Activated CD8-positive, alpha-beta T cell treated with anti-CD3 and anti-CD28 coated beads for 36 hours (primary cell): Measurements from ENCODE around the gene REC8. TPM values are rescaled to one million over a fixed set of nuclear protein-coding genes. Genes with fewer than 3 reads are reported as not detected.

Experiments
- ATAC-seq: fragments of 200-7000 bp; cut with Tn5 transposase; one replicate; pipeline ENCODE4 v1.10.0; 2021; ENCODE audit warnings: mild to moderate bottlenecking, moderate library complexity
- CTCF ChIA-PET: fragments of 350-600 bp; sonication (Branson Sonifier 250); formaldehyde crosslinking; loops from one replicate; lab custom pipeline; 2021; ENCODE audit warnings: antibody characterized with exemption; lab: Charles Lee
- POLR2A ChIA-PET: fragments of 350-600 bp; sonication (Branson Sonifier 250); formaldehyde crosslinking; loops from one replicate; lab custom pipeline; 2021; ENCODE audit warnings: antibody characterized with exemption; lab: Charles Lee
- DNase-seq: peaks from one replicate; pipeline ENCODE4 v3.0.0-alpha.2; 2020
- H3K27ac Mint-ChIP-seq: one replicate; pipeline ENCODE4 v1.8.0; 2021; ENCODE audit warnings: mild to moderate bottlenecking, mixed read lengths
- H3K27me3 Mint-ChIP-seq: one replicate; pipeline ENCODE4 v1.8.0; 2021; ENCODE audit warnings: mixed read lengths
- H3K36me3 Mint-ChIP-seq: one replicate; pipeline ENCODE4 v1.8.0; 2021; ENCODE audit warnings: low read depth, mixed read lengths
- H3K4me1 Mint-ChIP-seq: one replicate; pipeline ENCODE4 v1.8.0; 2021; ENCODE audit warnings: low read depth, mixed read lengths
- H3K4me3 Mint-ChIP-seq: one replicate; pipeline ENCODE4 v1.8.0; 2021; ENCODE audit warnings: mild to moderate bottlenecking, moderate library complexity, mixed read lengths
- H3K9me3 Mint-ChIP-seq: one replicate; pipeline ENCODE4 v1.8.0; 2021; ENCODE audit warnings: mixed read lengths
- intact Hi-C: fragments of 100-400 bp; cut with micrococcal nuclease; formaldehyde crosslinking; loops from one replicate; pipeline ENCODE4 v1.10.0; 2022
- total RNA-seq, 2 experiments: library from RNA; stranded (reverse); gene quantifications; one replicate each; pipeline ENCODE4 v1.2.3, GENCODE V29; 2021
- TF ChIP-seq, protein P1 (sequence below): fragments of 200-600 bp; IDR thresholded peaks from one replicate; pipeline ENCODE4 v1.8.0; 2022; ENCODE audit warnings: antibody characterized with exemption, mild to moderate bottlenecking

REC8 gene
- total RNA-seq, 2 experiments from 2014 or later, result 25.0 to 32.9 TPM

GRCh38 chr14:24146453-24146977 lies 25.4 kb upstream of the REC8 start, which contains the start of gene PSME2:
Gene PSME2, minus strand, starts transcription at chr14:24146610. Its CDS starts 29 bp downstream, at chr14:24146581.
- H3K4me3 Mint-ChIP-seq, result peak within 1 kb of the TSS; percentile 89
- peak within 1 kb of the TSS; percentile 98 for H3K27ac Mint-ChIP-seq
- H3K4me1 Mint-ChIP-seq, result peaks cover 60% of the 10 kb centered on the region
- no peaks in the 10 kb centered on the region for H3K27me3 Mint-ChIP-seq
- DNase-seq, result peak; percentile 97
- TF ChIP-seq, protein P1, sequence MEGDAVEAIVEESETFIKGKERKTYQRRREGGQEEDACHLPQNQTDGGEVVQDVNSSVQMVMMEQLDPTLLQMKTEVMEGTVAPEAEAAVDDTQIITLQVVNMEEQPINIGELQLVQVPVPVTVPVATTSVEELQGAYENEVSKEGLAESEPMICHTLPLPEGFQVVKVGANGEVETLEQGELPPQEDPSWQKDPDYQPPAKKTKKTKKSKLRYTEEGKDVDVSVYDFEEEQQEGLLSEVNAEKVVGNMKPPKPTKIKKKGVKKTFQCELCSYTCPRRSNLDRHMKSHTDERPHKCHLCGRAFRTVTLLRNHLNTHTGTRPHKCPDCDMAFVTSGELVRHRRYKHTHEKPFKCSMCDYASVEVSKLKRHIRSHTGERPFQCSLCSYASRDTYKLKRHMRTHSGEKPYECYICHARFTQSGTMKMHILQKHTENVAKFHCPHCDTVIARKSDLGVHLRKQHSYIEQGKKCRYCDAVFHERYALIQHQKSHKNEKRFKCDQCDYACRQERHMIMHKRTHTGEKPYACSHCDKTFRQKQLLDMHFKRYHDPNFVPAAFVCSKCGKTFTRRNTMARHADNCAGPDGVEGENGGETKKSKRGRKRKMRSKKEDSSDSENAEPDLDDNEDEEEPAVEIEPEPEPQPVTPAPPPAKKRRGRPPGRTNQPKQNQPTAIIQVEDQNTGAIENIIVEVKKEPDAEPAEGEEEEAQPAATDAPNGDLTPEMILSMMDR, result no peak
- H3K9me3 Mint-ChIP-seq, result no peaks in the 10 kb centered on the region
- ChIA-PET POLR2A (interaction anchor here (0.6 to 10.7 kb wide), 17 partner anchors 9 to 590 kb away, joined by 3 to 178 read pairs (median 5); partner anchors contain the start of genes CHMP4A, DCAF11, IPO4 and IRF9), CTCF (interaction anchor here (0.9 to 8.0 kb wide), 12 partner anchors 9 to 161 kb away, joined by 3 to 91 read pairs (median 6); partner anchors contain the start of genes CIDEB, DCAF11, IRF9 and NRL)
- intact Hi-C loops, result no loop called here
- ATAC-seq, result peak; percentile 81
- H3K36me3 Mint-ChIP-seq, result peaks cover 67% of the 10 kb centered on the region

DNA sequence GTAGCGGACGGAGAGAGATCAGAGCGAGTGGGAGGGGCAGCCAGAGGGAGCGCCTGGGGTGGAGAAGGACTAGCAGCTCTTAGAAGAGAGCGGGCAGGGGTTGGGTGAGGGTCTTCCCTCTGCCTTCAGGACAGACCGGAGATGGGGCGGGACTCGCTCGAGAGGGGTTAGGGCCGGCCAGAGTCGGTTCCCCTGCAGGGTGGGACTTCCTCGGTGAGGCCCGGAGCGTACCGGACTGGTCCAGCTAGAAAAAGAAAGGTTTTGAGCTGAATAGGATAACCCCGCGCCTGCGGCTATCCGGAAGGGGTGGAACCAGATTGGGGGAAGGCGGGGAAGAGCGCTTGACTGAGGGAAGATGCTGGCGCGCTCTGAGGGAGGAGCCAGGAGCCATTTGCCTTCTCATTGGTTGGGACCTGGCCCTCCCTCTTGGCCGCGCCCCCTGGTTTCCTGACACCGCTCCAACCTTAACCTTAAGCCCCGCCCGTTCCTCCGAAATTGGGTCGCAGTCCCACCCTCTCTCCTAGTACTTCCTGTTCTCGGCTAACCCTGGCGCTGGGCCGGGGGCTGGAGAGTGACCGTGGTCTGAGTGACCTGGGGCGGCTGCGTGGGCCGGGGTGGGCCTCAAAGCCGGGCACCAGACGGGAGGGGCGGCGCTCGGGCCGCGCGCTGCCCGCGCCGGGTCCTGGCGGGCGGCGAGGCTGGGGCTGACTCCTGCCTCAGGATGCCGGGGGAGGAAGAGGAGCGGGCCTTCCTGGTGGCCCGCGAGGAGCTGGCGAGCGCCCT lies 24.7 kb upstream of the REC8 start, which contains the start of gene RNF31:
Gene RNF31, plus strand, starts transcription at position 521 of the 783 bp plus-strand sequence. Its CDS starts 201 bp downstream, at position 722.
- peak within 1 kb of the TSS; percentile 89 for H3K4me3 Mint-ChIP-seq
- ChIA-PET CTCF (interaction anchor here (0.9 to 8.0 kb wide), 9 partner anchors 11 to 161 kb away, joined by 3 to 91 read pairs (median 9); partner anchors contain the start of genes CIDEB, DCAF11, IRF9 and NRL), POLR2A (interaction anchor here (0.6 to 10.7 kb wide), 17 partner anchors 8 to 590 kb away, joined by 3 to 178 read pairs (median 4); partner anchors contain the start of genes CHMP4A, DCAF11, IPO4 and IRF9)
- H3K27ac Mint-ChIP-seq, result peak within 1 kb of the TSS; percentile 98
- peak; percentile 100 for DNase-seq
- peaks cover 58% of the 10 kb centered on the region for H3K4me1 Mint-ChIP-seq
- H3K27me3 Mint-ChIP-seq, result no peaks in the 10 kb centered on the region
- ATAC-seq, result peak; percentile 87
- no peaks in the 10 kb centered on the region for H3K9me3 Mint-ChIP-seq
- peaks cover 68% of the 10 kb centered on the region for H3K36me3 Mint-ChIP-seq
- intact Hi-C loops, result no loop called here
- TF ChIP-seq, protein P1, result no peak

DNA sequence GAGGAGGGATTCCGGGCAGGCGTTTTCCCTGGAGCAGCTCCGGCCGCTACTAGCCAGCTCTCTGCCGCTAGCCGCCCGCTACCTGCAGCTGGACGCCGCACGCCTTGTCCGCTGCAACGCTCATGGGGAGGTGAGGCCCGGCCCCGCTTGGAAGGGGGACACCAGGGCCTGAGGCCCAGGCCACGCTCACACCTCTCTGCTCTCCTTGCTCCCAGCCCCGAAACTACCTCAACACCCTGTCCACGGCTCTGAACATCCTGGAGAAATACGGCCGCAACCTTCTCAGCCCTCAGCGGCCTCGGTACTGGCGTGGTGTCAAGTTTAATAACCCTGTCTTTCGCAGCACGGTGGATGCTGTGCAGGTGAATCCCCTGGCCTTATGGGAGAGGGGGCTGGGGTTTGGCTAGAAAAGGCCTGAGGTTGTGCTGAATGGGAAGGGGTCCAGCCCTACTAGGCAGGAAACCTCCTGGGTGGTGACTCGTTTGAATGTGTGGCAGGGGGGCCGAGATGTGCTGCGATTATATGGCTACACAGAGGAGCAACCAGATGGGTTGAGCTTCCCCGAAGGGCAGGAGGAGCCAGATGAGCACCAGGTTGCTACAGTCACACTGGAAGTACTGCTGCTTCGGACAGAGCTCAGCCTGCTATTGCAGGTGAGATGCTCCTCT lies 24.0 kb upstream of the REC8 start:
- intact Hi-C loops, result no loop called here
- DNase-seq (no peak), ATAC-seq (no peak)
- Mint-ChIP-seq H3K4me1 (peaks cover 55% of the 10 kb centered on the region), H3K27ac (peak overlapping the region; percentile 84), H3K4me3 (peak overlapping the region; percentile 89), H3K9me3 (no peaks in the 10 kb centered on the region), H3K36me3 (peaks cover 68% of the 10 kb centered on the region), H3K27me3 (no peaks in the 10 kb centered on the region)
- CTCF ChIA-PET, result interaction anchor here (0.6 to 8.0 kb wide), 6 partner anchors 13 to 112 kb away, joined by 3 to 91 read pairs (median 3); partner anchors contain the start of genes DCAF11, IRF9 and TM9SF1
- TF ChIP-seq, protein P1, result no peak
- POLR2A ChIA-PET, result interaction anchor here (1.1 to 10.7 kb wide), 12 partner anchors 9 to 123 kb away, joined by 3 to 178 read pairs (median 4); partner anchors contain the start of genes DCAF11, IRF9, NRL and PSME1

GRCh38 chr14:24149302-24149969 lies 22.4 kb upstream of the REC8 start:
- ATAC-seq, result no peak
- ChIA-PET CTCF (interaction anchor here (8.0 kb wide), 1 partner anchor 12 kb away, joined by 91 read pairs; the partner anchor contains the start of gene IRF9), POLR2A (interaction anchor here (0.7 to 10.7 kb wide), 9 partner anchors 8 to 92 kb away, joined by 3 to 178 read pairs (median 5); partner anchors contain the start of genes DCAF11, EMC9, IPO4 and IRF9)
- no peak for DNase-seq
- Mint-ChIP-seq H3K27me3 (no peaks in the 10 kb centered on the region), H3K36me3 (peaks cover 56% of the 10 kb centered on the region), H3K4me1 (peaks cover 40% of the 10 kb centered on the region), H3K9me3 (no peaks in the 10 kb centered on the region), H3K27ac (no peak overlapping the region), H3K4me3 (peak overlapping the region; percentile 89)
- intact Hi-C loops, result no loop called here
- TF ChIP-seq, protein P1, result no peak
